NCI-H82 (cell line): ENCODE measurements around the gene SRI.
A peak's percentile ranks its signal among the peaks of the same experiment; 100 is the strongest.

Source experiments
- DNase-seq: peaks from one replicate; lab custom pipeline; 2025; lab: John Stamatoyannopoulos, UW

Gene SRI

DNA sequence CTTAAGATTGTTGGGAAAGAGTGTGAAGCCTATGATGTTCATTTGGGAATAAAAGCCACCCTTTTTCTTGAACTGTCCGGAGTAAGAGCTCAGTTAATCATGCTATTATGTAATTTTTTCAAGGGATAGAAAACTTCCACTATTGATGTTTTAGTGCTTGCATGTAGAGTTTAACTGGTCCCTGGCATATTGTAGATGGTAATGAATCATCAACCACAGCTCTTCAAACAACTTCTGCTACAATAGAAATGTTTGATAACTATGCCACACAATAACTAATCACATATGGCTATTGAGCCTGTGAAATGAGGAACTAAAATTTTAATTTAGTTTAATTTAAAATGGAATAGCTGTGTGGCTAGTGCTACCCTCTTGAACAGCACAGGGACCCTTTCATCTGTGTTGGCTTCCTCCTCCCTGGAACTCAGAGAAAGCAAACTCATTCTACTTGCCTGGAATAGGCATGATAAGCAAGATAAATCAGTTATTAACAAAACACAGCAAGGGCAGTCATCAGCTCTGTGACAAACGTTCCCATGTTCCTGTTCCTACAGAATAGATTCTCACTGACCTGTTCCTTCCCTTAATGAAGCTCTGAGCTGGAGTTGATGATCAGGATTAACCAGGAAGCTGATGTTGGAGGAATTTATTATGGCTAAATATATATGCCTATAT is 4.9 kb upstream of the SRI start:
- no peak for DNase-seq

DNA sequence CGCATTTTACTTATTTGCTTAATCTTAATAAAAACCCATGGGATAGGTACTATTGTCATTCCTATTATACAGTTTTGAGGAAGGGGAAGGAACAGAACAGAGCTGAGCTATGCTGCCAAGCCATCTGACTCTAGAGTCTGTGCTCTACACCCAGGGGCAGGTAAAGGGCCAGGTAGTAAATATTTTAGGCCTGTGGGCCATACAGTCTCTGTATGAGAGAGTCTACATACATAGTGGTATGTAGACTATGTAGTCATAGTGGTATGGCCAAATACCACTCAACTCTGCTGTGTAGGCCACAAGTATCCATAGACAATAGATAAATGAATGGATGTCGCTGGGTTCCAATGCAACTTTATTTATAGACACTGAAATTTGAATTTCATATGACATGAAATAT is 3.4 kb upstream of the SRI start:
- no peak for DNase-seq

GRCh38 chr7:88218836-88219605 is 817 bp downstream of the SRI start:
- DNase-seq: peak; percentile 53

DNA sequence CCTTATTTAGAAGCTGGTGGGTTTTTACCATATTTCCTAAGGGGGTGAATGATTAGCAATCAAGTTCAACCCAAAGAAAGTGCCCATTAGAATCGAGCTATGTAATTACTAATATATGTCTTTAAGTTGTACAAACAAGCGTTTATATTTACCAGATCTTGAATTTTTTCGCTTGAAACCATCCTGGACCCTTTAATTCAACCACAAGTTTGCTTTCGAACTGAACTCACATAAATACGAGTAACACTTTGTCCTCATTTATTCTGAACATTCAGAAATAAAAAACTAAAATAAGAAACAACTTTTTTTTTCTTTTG is 1.5 kb downstream of the SRI start:
- no peak for DNase-seq

- DNase-seq: no peak
These were observed 2.0 kb downstream of the SRI start for GRCh38 chr7:88217675-88218428.

- no peak for DNase-seq
These were observed 3.6 kb downstream of the SRI start for GRCh38 chr7:88216276-88216675.

DNA sequence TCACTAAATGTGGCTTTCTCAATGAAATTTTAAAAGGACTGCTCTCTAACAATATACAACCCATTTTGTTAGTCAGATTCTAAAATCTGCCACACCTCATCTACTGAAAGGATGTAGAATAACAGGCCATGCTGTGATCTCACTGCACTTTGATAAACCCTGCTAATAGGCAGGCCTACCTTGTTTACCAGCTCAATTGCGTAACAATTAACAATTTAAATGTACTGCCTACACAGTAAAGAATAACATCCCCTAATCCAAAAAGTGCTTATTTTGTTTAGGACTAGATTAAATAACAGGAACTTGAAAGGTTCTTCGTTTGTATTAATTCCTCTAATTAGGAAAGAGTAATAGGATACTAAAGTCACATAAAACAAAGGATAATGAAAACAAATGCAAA is 4.5 kb downstream of the SRI start:
- DNase-seq: no peak

GRCh38 chr7:88214456-88214855 is 5.4 kb downstream of the SRI start:
- DNase-seq: no peak

DNA sequence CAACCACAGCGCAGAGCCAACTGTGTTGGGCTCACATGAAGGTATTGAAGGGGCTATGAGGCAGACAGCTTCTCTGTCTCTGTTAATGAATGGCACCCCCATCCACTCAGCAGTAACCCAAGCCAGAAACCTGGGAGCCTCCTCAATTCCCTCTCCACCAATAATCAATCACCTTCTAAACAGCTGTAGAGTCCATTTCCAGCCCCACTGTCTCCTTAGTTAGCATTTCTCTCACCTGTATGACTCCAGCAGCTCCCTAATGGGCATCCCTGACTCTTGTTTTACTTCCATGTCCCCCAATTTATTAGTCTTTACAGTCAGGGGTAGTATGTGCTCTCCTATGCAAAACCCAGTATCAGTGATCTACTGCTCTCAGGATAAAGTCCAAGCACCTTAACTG is 6.9 kb downstream of the SRI start:
- no peak for DNase-seq

DNA sequence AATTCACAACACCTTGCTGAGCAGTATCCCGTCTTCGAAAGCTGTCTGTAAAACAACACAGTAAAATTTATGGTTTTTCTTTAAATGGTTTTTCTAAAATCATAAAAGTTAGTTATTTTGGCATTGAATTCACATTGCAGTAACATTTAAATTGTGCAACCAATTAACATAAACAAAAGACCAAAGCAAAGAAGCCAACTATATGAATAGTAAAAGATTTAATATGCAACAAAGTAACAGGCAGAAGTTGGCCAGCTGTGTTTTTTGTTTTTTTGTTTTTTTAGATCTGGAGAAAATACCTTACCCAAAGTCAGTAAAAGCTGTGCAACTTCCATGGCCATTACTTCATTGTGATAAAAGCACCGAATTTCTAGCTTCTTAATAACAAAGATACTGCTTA is 11.3 kb downstream of the SRI start:
- DNase-seq: no peak

GRCh38 chr7:88206254-88206653 is 13.6 kb downstream of the SRI start:
- DNase-seq: no peak

GRCh38 chr7:88205179-88205578 is 14.7 kb downstream of the SRI start:
- no peak for DNase-seq

GRCh38 chr7:88204525-88205110 is 15.2 kb downstream of the SRI start:
- DNase-seq: no peak

DNA sequence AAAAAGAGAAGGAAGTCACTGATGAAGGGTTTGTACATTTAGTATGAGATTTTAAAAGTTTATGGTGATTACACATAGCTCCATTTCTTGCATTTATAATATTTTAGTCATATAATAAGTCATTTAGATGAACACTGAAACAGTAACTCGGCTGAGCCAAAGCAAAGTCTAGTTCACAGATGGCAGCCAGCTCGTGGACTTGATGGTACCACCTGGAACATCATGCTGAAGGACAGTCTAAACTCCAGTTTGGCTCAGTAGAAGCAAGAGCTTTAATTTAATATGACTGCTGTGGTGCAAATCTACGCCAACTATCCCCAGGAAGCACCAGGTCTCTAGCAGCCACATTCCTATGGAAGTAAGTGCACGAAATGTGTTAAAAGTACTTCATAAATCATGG is 16.4 kb downstream of the SRI start:
- no peak for DNase-seq

DNA sequence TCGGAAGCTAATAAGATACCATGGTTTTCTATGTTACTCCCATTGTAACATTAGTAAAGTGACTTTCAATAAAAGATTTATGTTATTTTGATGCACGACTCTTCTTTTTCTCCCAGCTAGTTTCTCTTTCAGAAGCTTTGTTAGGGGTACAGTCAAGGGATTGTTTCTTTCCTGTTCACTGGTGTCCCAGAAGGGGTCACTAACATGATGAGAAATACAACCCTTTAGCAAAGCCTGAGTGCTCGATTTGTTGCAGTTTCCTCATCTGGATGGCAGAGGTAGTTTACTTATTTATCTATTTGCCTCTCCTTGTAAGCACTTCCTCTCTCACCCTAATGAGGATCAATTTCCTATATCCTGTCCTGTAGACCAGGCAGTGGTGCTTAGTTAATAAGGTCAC is 17.0 kb downstream of the SRI start:
- no peak for DNase-seq

DNA sequence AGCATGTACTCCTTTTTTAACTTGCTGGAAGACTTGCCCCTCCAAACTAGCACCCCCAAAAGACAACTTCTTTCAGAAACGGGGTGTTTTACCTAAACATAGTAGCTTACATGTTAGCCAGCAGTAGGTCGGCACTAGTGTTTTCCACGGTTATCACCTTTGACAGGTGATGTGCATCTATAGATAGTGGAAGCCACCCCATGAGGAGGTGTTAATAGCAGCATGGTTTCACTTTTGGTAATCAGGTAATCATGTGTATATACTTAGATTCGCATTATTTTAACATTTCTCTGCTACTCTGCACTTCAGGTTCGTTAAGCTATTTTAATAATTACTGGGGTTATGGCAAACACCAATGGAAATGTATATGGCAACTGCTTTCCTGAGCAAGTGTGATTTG is 17.6 kb downstream of the SRI start:
- no peak for DNase-seq

GRCh38 chr7:88201305-88201704 is 18.5 kb downstream of the SRI start:
- DNase-seq: peak; percentile 56

DNA sequence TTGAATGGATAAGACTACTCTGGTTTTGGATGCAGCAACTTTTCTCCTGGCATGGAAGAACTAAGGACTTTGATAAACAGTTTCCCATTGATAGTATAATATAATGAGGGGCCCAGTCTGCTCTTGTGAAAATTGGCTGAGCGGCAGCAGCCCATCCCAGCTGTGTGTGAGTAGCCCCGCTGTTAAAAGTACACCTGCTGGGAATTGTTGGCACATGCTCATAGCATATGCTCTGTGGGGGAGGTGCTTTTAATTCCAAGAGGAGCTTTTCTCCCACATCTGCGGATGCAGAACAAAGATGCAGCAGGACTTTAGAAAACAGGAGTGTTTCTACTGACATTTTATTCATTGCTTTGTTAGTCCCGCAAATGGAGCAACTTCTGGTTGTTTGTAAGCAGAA is 19.0 kb downstream of the SRI start:
- DNase-seq: peak; percentile 92

- no peak for DNase-seq
These were observed 19.6 kb downstream of the SRI start for GRCh38 chr7:88200261-88200660.

GRCh38 chr7:88191911-88192310 is 27.9 kb downstream of the SRI start:
- no peak for DNase-seq

DNA sequence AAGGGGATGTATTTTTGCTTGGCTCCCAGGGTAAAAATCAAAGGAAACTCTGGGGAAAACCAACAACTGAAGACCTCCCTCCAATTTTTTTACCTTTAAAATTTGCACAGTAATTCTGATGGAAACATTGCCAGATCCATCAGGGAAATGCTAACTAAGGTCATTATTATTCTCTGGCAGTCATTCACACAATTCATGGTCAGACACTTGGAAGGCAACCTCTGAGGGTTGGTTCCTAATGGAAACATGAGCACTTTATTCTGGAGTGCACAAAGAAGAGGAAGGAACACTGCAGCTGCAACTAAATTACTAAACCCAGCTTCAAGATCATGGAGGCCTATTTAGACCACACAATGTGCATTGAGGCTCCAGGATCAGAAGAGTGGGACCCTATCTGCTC is 34.2 kb downstream of the SRI start:
- DNase-seq: no peak

DNA sequence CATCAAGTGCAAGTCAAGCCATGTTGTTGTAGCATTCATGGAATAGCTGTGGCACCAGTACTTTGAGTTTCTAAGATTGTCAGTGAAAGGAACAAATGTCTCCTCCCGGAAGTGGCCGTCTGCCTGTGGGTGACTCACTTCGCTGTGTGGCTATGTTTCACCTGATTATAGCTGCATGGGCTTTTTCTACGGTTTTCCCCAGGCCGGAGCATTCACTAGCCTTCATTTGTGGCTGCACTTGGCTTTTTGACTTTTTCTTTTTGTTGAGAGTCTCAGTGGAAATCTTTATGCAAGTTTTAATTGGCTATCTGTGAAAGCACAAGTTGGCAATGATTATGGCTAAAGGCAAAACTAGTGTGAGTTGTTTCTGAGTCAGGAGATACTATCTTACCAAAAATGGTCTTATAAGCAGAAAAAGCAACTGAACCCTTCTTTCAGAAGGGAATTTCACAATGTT is 35.0 kb downstream of the SRI start:
- DNase-seq: no peak

- no peak for DNase-seq
These were observed 36.8 kb downstream of the SRI start for GRCh38 chr7:88183051-88183450.
